T-helper 2 cell treated with Interferon-gamma antibody and Interleukin-4, amounts not matched to agents 100 ng/mL and 5 ng/mL, for 36 hours (primary cell): ENCODE measurements around the gene OR10C1. TPM values are rescaled to one million over a fixed set of nuclear protein-coding genes. Genes with fewer than 3 reads are reported as not detected.
"Not testable (repeated sequence)": the region's sequence is repeated elsewhere in the genome, so short reads cannot be mapped to it uniquely, and the experiment has no call there.

Experiments used
- intact Hi-C: fragments of 100-400 bp; cut with micrococcal nuclease; formaldehyde crosslinking; loops from one replicate; pipeline ENCODE4 v1.15.1; 2023
- total RNA-seq: library from RNA; stranded (reverse); gene quantifications from 2 replicates; pipeline ENCODE4 v1.2.3, GENCODE V29; 2022

OR10C1 gene, protein sequence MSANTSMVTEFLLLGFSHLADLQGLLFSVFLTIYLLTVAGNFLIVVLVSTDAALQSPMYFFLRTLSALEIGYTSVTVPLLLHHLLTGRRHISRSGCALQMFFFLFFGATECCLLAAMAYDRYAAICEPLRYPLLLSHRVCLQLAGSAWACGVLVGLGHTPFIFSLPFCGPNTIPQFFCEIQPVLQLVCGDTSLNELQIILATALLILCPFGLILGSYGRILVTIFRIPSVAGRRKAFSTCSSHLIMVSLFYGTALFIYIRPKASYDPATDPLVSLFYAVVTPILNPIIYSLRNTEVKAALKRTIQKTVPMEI
- total RNA-seq, result not detected in 2 replicates

GRCh38 chr6:29439006-29439405 lies at the start of gene OR10C1:
Gene OR10C1, plus strand, starts transcription at chr6:29439306. Its CDS starts 710 bp downstream, at chr6:29440016.
- intact Hi-C loops, result no loop called here

DNA sequence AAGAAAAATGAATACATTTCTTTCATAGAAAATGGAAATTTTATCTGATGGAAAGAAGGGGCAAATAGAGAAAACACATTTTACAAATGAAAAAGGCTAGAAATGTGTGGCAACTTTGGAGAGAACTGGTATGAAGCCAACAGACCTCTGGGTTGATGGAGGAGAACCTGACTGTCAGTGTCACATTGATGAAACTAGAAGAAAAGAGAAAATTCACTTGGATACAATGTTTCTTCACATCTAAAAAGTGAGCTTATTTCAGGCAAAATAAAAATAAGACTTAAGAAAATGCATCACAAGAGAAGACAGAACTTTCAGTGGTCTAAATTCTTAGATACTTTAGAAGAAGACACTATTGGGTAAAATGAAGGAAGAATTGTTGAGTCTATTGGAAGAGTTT lies 43.8 kb upstream of the OR10C1 start, which contains the start of gene OR12D2:
Gene OR12D2 (plus strand): TSS at position 301 of the 400 bp plus-strand sequence. CDS start 1,069 bp downstream, outside the sequence.
- intact Hi-C loops, result no loop called here

- intact Hi-C loops, result no loop called here
Observed at GRCh38 chr6:29399525-29399924, 39.6 kb upstream of the OR10C1 start.

GRCh38 chr6:29403801-29404200 lies 35.3 kb upstream of the OR10C1 start:
- intact Hi-C loops, result no loop called here

GRCh38 chr6:29414588-29414987 lies 24.5 kb upstream of the OR10C1 start, which contains the start of gene OR12D1:
Gene OR12D1, plus strand, starts transcription at chr6:29414928.
- intact Hi-C loops, result no loop called here

DNA sequence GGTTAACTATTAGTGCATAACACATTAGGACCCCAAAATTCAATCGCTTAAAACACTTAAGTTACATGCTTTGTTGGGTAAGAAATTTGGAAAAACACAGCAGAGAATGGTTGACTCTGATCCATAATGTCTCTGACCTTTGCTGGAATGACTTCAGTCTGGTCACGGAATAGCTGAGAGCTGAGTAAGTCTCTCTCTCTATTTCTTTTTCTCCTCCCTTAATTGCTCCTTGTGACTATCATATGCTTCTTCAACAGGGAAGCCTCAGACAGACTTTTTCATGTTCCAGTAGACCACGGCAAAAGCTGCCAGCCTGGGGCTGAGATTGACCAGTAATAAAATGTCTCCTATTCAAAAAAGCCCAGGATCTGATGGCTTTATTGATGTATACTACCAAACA lies 19.6 kb upstream of the OR10C1 start:
- intact Hi-C loops, result no loop called here

GRCh38 chr6:29424168-29424567 lies 14.9 kb upstream of the OR10C1 start:
- intact Hi-C loops, result no loop called here

GRCh38 chr6:29424575-29424974 lies 14.5 kb upstream of the OR10C1 start:
- intact Hi-C loops, result no loop called here

DNA sequence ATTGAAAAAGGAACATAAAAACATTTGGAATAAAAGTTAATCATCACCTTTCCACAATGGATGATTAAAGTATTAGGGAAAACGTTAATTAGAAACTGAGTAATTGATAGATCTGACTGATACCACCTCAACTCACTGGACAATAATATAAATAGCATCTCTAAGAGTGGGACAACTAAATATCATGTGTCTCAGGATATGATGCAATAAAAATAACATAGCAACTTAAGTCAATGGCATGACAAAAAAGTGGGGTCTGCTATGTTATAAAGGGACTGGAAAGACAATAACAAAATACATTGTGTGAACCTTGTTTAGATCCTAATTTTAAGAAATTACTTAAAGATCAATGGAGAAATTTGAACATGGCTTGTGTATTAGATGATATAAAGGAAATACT lies 14.0 kb upstream of the OR10C1 start:
- intact Hi-C loops, result no loop called here

- intact Hi-C loops, result no loop called here
Observed at GRCh38 chr6:29426654-29427053, 12.5 kb upstream of the OR10C1 start.

- intact Hi-C loops, result not testable (repeated sequence)
Observed at GRCh38 chr6:29436730-29437129, 2.4 kb upstream of the OR10C1 start.

DNA sequence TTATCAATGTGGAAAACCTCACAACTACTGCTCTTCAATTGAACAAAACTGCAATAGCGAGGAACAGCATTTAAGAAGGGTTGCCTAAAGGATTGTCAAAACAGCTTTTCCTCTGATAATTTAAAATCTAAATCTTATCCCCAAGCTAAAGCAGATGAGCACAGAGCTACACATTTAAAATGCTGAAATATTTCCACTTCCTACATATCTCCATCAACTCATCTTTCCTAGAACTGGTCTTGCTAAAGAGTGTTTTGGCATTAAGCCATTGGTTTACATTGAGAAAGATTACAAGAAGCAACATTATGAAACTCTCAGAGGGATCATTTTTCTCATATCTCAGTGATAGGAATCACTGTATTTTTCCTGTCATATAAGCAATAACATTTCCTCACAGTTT lies 3.6 kb downstream of the OR10C1 start:
- intact Hi-C loops, result no loop called here

- intact Hi-C loops, result not testable (repeated sequence)
Observed at GRCh38 chr6:29444031-29444430, 4.9 kb downstream of the OR10C1 start.

GRCh38 chr6:29447670-29448069 lies 8.6 kb downstream of the OR10C1 start:
- intact Hi-C loops, result no loop called here

GRCh38 chr6:29451471-29452193 lies 12.5 kb downstream of the OR10C1 start:
- intact Hi-C loops, result no loop called here

DNA sequence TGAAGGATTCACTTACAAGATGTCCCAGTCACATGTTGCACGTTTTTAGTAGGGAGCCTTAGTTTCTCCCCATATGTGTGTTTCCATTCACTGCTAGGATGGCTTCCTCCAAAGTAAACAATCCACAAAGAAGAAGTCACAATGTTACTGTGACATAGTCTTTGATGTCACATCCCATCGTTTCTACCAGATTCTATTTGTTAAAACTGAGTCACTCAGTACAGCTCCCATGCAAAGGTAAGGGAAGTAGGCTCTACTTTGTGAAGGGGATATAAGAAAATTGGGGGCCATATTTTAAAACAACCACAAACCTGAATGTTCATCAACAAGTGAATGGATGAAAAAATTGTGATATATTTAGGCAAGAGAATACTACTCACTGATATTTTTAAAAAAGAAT lies 17.9 kb downstream of the OR10C1 start, which contains the start of the genes OR11A1 and OR2H1:
Gene OR11A1 (minus strand): TSS at position 101 of the 400 bp plus-strand sequence. CDS start 29,430 bp downstream, outside the sequence.
Gene OR2H1 (plus strand): TSS at position 185 of the 400 bp plus-strand sequence. CDS start 4,615 bp downstream, outside the sequence.
- intact Hi-C loops, result no loop called here

GRCh38 chr6:29461021-29461814 lies 22.1 kb downstream of the OR10C1 start:
- intact Hi-C loops, result no loop called here

DNA sequence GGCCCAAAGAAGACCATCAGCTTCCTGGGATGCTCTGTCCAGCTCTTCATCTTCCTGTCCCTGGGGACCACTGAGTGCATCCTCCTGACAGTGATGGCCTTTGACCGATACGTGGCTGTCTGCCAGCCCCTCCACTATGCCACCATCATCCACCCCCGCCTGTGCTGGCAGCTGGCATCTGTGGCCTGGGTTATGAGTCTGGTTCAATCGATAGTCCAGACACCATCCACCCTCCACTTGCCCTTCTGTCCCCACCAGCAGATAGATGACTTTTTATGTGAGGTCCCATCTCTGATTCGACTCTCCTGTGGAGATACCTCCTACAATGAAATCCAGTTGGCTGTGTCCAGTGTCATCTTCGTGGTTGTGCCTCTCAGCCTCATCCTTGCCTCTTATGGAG lies 22.9 kb downstream of the OR10C1 start:
- intact Hi-C loops, result no loop called here

GRCh38 chr6:29465279-29465678 lies 26.2 kb downstream of the OR10C1 start:
- intact Hi-C loops, result no loop called here

DNA sequence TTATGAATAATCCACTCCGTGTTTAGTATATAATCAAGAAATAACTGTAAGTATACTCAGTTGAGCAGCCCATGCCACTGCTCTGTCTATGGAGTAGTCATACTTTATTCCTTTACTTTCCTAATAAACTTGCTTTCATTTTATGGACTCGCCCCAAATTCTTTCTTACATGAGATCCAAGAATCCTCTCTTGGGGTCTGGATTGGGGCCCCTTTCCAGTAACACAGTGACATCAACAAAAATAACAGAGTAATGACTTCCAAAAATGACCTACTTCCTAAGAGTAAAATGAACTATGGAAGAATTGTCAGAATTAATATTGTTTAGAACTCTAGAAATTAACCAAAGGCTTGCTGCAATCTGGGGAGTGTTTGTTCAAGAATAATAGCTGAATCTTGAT lies 26.7 kb downstream of the OR10C1 start:
- intact Hi-C loops, result no loop called here

DNA sequence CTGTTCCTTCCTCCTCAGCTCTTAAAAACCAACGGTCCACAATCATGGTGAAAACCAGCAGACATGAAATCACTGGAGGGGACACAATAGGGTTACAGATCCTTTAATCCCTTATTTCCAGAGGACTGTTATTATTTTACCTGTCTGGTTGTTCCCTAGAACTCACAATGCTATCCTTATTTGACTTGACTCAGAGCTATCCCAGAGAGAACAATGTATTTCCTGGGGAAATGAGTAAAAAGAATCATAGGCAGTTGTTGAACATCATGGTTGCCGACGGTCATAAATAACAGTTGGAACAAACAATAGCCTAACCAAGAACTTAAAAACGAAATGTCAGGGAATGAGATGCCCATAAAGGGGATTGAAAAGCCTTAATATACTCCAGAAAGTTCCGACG lies 27.1 kb downstream of the OR10C1 start:
- intact Hi-C loops, result no loop called here

- intact Hi-C loops, result no loop called here
Observed at GRCh38 chr6:29474996-29475395, 35.9 kb downstream of the OR10C1 start.
